SK-N-SH (cell line): Measurements from ENCODE around the gene UBD. TPM values are rescaled to one million over a fixed set of nuclear protein-coding genes. Genes with fewer than 3 reads are reported as not detected.

Source experiments
- CTCF ChIA-PET: fragments of 300-600, 350-600 bp; formaldehyde crosslinking; extraction: SDS; loops from one replicate; lab custom pipeline; 2021; lab: Yijun Ruan, JAX
- POLR2A ChIA-PET: fragments of 350-600 bp; sonication (Branson Sonifier 250); formaldehyde crosslinking; extraction: SDS; loops from one replicate; lab custom pipeline; 2020; ENCODE audit warnings: antibody characterized with exemption, inconsistent platforms; lab: Yijun Ruan, JAX
- DNase-seq: peaks from one replicate; pipeline ENCODE4 v3.0.0; 2012
- H2AFZ ChIP-seq: fragments of 200-600 bp; sonication (generic); 2 replicates; pipeline ENCODE4 v1.8.1; 2016; ENCODE audit warnings: antibody characterized with exemption, mild to moderate bottlenecking, low read depth
- H3F3A ChIP-seq: fragments of 200-600 bp; sonication (generic); replicated peaks from 2 replicates; pipeline ENCODE3; 2016; ENCODE audit warnings: antibody characterized with exemption, mild to moderate bottlenecking; ENCODE audit not compliant: insufficient read depth
- H3K27ac ChIP-seq, 2 experiments: fragments of 200-500 bp in 1 of 2; fragments of 200-600 bp in 1 of 2; sonication (Bioruptor generic) in 1 of 2; sonication (generic), shearing (Covaris generic) in 1 of 2; 2 replicates each; pipeline versions ENCODE4 v1.5.1 to v1.6.1; 2014 to 2016; ENCODE audit warnings: low read depth in 2 of 2, inconsistent platforms in 1 of 2, low read length in 1 of 2, mild to moderate bottlenecking in 1 of 2, mixed read lengths in 1 of 2
- H3K27me3 ChIP-seq: fragments of 200-600 bp; sonication (generic), shearing (Covaris generic); 2 replicates; pipeline ENCODE4 v1.6.1; 2016; ENCODE audit warnings: mixed run types; ENCODE audit not compliant: insufficient read depth
- H3K36me3 ChIP-seq, 2 experiments: fragments of 200-500 bp in 1 of 2; fragments of 200-600 bp in 1 of 2; sonication (Bioruptor generic) in 1 of 2; sonication (generic) in 1 of 2; replicated peaks in 1 of 2; 2 replicates each; pipeline versions ENCODE3 to v1.5.1; 2014 to 2016; ENCODE audit warnings: low read length in 1 of 2, mild to moderate bottlenecking in 1 of 2; ENCODE audit not compliant: insufficient read depth in 2 of 2, control insufficient read depth in 1 of 2
- H3K4me1 ChIP-seq, 2 experiments: fragments of 200-500 bp in 1 of 2; fragments of 200-600 bp in 1 of 2; sonication (Bioruptor generic) in 1 of 2; sonication (generic), shearing (Covaris generic) in 1 of 2; 2 replicates each; pipeline versions ENCODE4 v1.5.1 to v1.6.1; 2014 to 2016; ENCODE audit warnings: low read depth in 1 of 2, low read length in 1 of 2, mixed run types in 1 of 2; ENCODE audit not compliant: insufficient read depth in 2 of 2, control insufficient read depth in 1 of 2
- H3K4me2 ChIP-seq: fragments of 200-600 bp; sonication (generic), shearing (Covaris generic); 2 replicates; pipeline ENCODE4 v1.6.1; 2017; ENCODE audit warnings: mixed run types
- H3K4me3 ChIP-seq, 2 experiments: fragments of 200-500 bp in 1 of 2; fragments of 200-600 bp in 1 of 2; sonication (Bioruptor generic) in 1 of 2; sonication (generic), shearing (Covaris generic) in 1 of 2; 2 replicates each; pipeline versions ENCODE4 v1.5.1 to v1.8.1; 2014 to 2016; ENCODE audit warnings: low read depth in 2 of 2, inconsistent platforms in 1 of 2, low read length in 1 of 2, mild to moderate bottlenecking in 1 of 2, mixed read lengths in 1 of 2, moderate library complexity in 1 of 2
- H3K79me2 ChIP-seq: fragments of 200-600 bp; sonication (generic); 2 replicates; pipeline ENCODE4 v1.8.1; 2017; ENCODE audit warnings: mild to moderate bottlenecking; ENCODE audit not compliant: insufficient read depth
- H3K9ac ChIP-seq: fragments of 200-600 bp; sonication (generic); 2 replicates; pipeline ENCODE4 v1.6.1; 2017; ENCODE audit warnings: mixed run types
- H3K9me2 ChIP-seq: fragments of 200-600 bp; sonication (generic); 2 replicates; pipeline ENCODE4 v1.6.1; 2017; ENCODE audit warnings: mixed run types
- H3K9me3 ChIP-seq: fragments of 200-600 bp; sonication (generic); 2 replicates; pipeline ENCODE4 v1.6.1; 2017; ENCODE audit warnings: mixed run types, mild to moderate bottlenecking, moderate library complexity
- H4K20me1 ChIP-seq: fragments of 200-600 bp; sonication (generic); 2 replicates; pipeline ENCODE4 v1.6.1; 2017; ENCODE audit warnings: mild to moderate bottlenecking, mixed run types; ENCODE audit not compliant: insufficient read depth
- ELF1 ChIP-seq: IDR thresholded peaks from 2 replicates; pipeline ENCODE4 v1.4.0; 2012
- EP300 ChIP-seq, 2 experiments: IDR thresholded peaks; 2 replicates each; pipeline versions ENCODE4 v1.4.0 to v1.6.1; 2012; ENCODE audit warnings: borderline replicate concordance in 1 of 2, low read depth in 1 of 2, low read length in 1 of 2
- FOSL2 ChIP-seq: IDR thresholded peaks from 2 replicates; pipeline ENCODE4 v1.4.0; 2012; ENCODE audit warnings: low read depth, mild to moderate bottlenecking, moderate library complexity, borderline replicate concordance
- GATA2 ChIP-seq: sonication (generic); formaldehyde crosslinking; IDR thresholded peaks from 2 replicates; pipeline ENCODE4 v1.5.0; 2020; ENCODE audit warnings: mild to moderate bottlenecking, missing genetic modification reagents
- MXI1 ChIP-seq: IDR thresholded peaks from 2 replicates; pipeline ENCODE4 v1.6.1; 2012; ENCODE audit warnings: mild to moderate bottlenecking, low read depth, low read length, improper control_type of control experiment
- NRF1 ChIP-seq: IDR thresholded peaks from 2 replicates; pipeline ENCODE4 v1.6.1; 2012; ENCODE audit warnings: low read depth, mild to moderate bottlenecking, low read length
- RCOR1 ChIP-seq: fragments of 150-350 bp; IDR thresholded peaks from 2 replicates; pipeline ENCODE4 v1.6.1; 2017; ENCODE audit warnings: antibody characterized with exemption, low read length
- RFX5 ChIP-seq: IDR thresholded peaks from 2 replicates; pipeline ENCODE4 v1.6.1; 2012; ENCODE audit warnings: mild to moderate bottlenecking, improper control_type of control experiment, low read length
- SIN3A ChIP-seq: IDR thresholded peaks from 2 replicates; pipeline ENCODE4 v1.6.1; 2012; ENCODE audit warnings: low read depth, mild to moderate bottlenecking, low read length, moderate library complexity, borderline replicate concordance
- SMC3 ChIP-seq: IDR thresholded peaks from 2 replicates; pipeline ENCODE4 v1.6.1; 2012; ENCODE audit warnings: low read depth, low read length, improper control_type of control experiment
- YY1 ChIP-seq: IDR thresholded peaks from 2 replicates; pipeline ENCODE4 v1.4.0; 2012; ENCODE audit warnings: low read depth, mild to moderate bottlenecking
- WGBS: methylation state at CpG from one replicate; pipeline ENCODE4 v1.1.6; 2017; ENCODE audit warnings: low lambda C conversion rate; 5-methylcytosine and 5-hydroxymethylcytosine counted together
- polyA plus RNA-seq, 3 experiments: library from polyadenylated mRNA; depleted of rRNA; stranded (reverse); fragments of >200 nt; gene quantifications; 2 replicates each; pipeline ENCODE4 v1.2.3, GENCODE V29; 2012
- TF ChIP-seq, protein P1 (sequence below): fragments of 150-350 bp; IDR thresholded peaks from 2 replicates; pipeline ENCODE4 v1.6.1; 2016; ENCODE audit warnings: mild to moderate bottlenecking, low read depth, low read length
- TF ChIP-seq, protein P2 (sequence below): fragments of 150-350 bp; IDR thresholded peaks from 2 replicates; pipeline ENCODE4 v1.6.1; 2017; ENCODE audit warnings: antibody characterized with exemption, low read length, low read depth, borderline replicate concordance
- TF ChIP-seq, protein P3 (sequence below): IDR thresholded peaks from 2 replicates; pipeline ENCODE4; 2012
- TF ChIP-seq, protein P4 (sequence below): IDR thresholded peaks from 2 replicates; pipeline ENCODE4 v1.6.1; 2012; ENCODE audit warnings: mild to moderate bottlenecking, low read depth, low read length, moderate library complexity
- TF ChIP-seq, protein P5 (sequence below): IDR thresholded peaks from 2 replicates; pipeline ENCODE4 v1.4.0; 2012; ENCODE audit warnings: low read depth, borderline replicate concordance

The UBD gene
- polyA plus RNA-seq, 1 of the 3 experiments (the other 2 are of a cell fraction) = not detected

DNA sequence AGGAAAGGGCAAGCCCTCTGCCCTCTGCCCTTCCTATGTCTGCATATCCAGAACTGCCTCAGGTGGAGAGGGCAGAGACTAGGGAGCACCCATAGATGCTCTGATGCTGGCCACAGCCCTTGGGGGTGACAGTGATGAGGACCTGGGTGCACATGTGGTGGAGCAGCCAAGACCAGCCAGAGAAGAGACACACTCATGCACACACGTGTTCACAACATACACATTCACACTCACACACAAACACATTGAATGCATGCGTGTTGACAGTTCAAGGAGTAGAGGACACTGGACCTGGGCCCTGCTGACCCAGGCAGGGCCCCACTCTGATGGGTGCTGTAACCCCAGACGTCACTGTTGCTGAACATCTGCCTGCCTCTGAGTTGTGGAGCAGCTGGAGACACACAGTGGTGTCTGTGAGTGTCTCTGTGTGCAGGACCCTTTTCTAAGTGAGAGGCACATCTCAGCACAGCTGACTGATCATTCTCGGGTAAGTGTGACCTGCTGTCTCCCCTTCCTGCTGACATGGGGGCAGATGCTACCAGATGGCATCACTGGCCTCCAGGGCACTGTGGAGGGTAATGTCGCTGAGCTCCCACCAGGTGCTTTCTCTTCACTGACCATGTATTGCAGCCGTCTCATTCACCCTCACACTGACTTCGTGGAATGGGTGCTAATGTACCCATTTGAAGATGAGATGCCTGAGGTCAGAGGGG is 41.6 kb downstream of the UBD start (continued):
- TF ChIP-seq, protein P1, sequence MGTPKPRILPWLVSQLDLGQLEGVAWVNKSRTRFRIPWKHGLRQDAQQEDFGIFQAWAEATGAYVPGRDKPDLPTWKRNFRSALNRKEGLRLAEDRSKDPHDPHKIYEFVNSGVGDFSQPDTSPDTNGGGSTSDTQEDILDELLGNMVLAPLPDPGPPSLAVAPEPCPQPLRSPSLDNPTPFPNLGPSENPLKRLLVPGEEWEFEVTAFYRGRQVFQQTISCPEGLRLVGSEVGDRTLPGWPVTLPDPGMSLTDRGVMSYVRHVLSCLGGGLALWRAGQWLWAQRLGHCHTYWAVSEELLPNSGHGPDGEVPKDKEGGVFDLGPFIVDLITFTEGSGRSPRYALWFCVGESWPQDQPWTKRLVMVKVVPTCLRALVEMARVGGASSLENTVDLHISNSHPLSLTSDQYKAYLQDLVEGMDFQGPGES = no peak

DNA sequence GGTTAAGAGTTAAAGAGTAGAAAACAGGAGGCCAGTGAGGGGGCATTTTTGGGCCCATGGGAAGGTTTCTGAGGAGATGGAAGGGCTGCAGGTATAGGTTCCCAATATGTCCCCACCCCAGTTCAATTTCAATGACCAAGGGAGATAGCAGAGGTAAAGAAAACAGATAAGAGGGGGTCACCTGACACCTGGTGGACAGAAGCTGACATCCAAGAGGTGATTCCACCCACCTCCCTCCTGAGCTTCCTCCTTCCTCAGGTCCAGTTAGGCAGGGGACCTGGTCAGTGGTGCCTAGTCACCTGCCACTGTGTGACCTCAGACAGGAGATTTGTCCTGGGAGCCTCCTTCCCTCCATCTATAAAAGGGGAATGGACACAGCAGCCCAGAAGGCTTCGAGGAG is 42.3 kb downstream of the UBD start:
- WGBS = 0% methylated on average over 1 of the region's 1 CpG
- ChIA-PET POLR2A (no interaction called here), CTCF (no interaction called here)
- H3K36me3 ChIP-seq = no peaks in the 10 kb centered on the region
- H3K9me3 ChIP-seq = no peaks in the 10 kb centered on the region
- H3K9ac ChIP-seq = no peak overlapping the region
- H3K4me3 ChIP-seq = no peak overlapping the region
- H4K20me1 ChIP-seq = no peaks in the 10 kb centered on the region
- no peaks in the 10 kb centered on the region for H3F3A ChIP-seq
- no peak overlapping the region for H2AFZ ChIP-seq
- H3K9me2 ChIP-seq = no peaks in the 10 kb centered on the region
- H3K27me3 ChIP-seq = peaks cover 22% of the 10 kb centered on the region; the same call in 1 of the 2 replicates
- no peak overlapping the region for H3K4me2 ChIP-seq
- no peak for TF ChIP-seq SIN3A
- TF ChIP-seq NRF1 = no peak
- TF ChIP-seq, protein P2, sequence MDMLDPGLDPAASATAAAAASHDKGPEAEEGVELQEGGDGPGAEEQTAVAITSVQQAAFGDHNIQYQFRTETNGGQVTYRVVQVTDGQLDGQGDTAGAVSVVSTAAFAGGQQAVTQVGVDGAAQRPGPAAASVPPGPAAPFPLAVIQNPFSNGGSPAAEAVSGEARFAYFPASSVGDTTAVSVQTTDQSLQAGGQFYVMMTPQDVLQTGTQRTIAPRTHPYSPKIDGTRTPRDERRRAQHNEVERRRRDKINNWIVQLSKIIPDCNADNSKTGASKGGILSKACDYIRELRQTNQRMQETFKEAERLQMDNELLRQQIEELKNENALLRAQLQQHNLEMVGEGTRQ = no peak
- TF ChIP-seq SMC3 = no peak
- TF ChIP-seq RCOR1 = no peak
- TF ChIP-seq ELF1 = no peak
- no peak for TF ChIP-seq FOSL2
- TF ChIP-seq, protein P3, sequence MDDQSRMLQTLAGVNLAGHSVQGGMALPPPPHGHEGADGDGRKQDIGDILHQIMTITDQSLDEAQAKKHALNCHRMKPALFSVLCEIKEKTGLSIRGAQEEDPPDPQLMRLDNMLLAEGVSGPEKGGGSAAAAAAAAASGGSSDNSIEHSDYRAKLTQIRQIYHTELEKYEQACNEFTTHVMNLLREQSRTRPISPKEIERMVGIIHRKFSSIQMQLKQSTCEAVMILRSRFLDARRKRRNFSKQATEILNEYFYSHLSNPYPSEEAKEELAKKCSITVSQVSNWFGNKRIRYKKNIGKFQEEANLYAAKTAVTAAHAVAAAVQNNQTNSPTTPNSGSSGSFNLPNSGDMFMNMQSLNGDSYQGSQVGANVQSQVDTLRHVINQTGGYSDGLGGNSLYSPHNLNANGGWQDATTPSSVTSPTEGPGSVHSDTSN = no peak
- TF ChIP-seq, protein P4, sequence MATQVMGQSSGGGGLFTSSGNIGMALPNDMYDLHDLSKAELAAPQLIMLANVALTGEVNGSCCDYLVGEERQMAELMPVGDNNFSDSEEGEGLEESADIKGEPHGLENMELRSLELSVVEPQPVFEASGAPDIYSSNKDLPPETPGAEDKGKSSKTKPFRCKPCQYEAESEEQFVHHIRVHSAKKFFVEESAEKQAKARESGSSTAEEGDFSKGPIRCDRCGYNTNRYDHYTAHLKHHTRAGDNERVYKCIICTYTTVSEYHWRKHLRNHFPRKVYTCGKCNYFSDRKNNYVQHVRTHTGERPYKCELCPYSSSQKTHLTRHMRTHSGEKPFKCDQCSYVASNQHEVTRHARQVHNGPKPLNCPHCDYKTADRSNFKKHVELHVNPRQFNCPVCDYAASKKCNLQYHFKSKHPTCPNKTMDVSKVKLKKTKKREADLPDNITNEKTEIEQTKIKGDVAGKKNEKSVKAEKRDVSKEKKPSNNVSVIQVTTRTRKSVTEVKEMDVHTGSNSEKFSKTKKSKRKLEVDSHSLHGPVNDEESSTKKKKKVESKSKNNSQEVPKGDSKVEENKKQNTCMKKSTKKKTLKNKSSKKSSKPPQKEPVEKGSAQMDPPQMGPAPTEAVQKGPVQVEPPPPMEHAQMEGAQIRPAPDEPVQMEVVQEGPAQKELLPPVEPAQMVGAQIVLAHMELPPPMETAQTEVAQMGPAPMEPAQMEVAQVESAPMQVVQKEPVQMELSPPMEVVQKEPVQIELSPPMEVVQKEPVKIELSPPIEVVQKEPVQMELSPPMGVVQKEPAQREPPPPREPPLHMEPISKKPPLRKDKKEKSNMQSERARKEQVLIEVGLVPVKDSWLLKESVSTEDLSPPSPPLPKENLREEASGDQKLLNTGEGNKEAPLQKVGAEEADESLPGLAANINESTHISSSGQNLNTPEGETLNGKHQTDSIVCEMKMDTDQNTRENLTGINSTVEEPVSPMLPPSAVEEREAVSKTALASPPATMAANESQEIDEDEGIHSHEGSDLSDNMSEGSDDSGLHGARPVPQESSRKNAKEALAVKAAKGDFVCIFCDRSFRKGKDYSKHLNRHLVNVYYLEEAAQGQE = no peak
- no peak for TF ChIP-seq YY1
- TF ChIP-seq GATA2 = no peak
- no peak for TF ChIP-seq MXI1
- no peak for TF ChIP-seq EP300 (IDR thresholded peaks at IDR 0.05; ENCODE audit: borderline replicate concordance in 1 of 2, low read depth in 1 of 2, low read length in 1 of 2)
- TF ChIP-seq, protein P5, sequence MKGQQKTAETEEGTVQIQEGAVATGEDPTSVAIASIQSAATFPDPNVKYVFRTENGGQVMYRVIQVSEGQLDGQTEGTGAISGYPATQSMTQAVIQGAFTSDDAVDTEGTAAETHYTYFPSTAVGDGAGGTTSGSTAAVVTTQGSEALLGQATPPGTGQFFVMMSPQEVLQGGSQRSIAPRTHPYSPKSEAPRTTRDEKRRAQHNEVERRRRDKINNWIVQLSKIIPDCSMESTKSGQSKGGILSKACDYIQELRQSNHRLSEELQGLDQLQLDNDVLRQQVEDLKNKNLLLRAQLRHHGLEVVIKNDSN = no peak
- TF ChIP-seq RFX5 = no peak
- no peak overlapping the region for H3K27ac ChIP-seq
- H3K79me2 ChIP-seq = no peaks in the 10 kb centered on the region
- no peak for DNase-seq
- H3K4me1 ChIP-seq = no peaks in the 10 kb centered on the region
